WTC11 (cell line): ENCODE results near the gene HS3ST3A1. TPM values are rescaled to one million over a fixed set of nuclear protein-coding genes. Genes with fewer than 3 reads are reported as not detected.

Source experiments
- ATAC-seq: fragments of 200-7000 bp; cut with Tn5 transposase; 2 replicates; pipeline ENCODE4 v1.10.0; 2021; ENCODE audit warnings: mild to moderate bottlenecking, moderate library complexity
- CTCF ChIA-PET: fragments of 300-600 bp; sonication (Branson Sonifier 250); formaldehyde crosslinking; loops from one replicate; lab custom pipeline; 2021; ENCODE audit warnings: antibody characterized with exemption; lab: Charles Lee
- POLR2A ChIA-PET: fragments of 350-600 bp; sonication (Branson Sonifier 250); formaldehyde crosslinking; loops from one replicate; lab custom pipeline; 2021; ENCODE audit warnings: antibody characterized with exemption; lab: Charles Lee
- DNase-seq: peaks from one replicate; pipeline ENCODE4 v3.0.0; 2021; ENCODE audit warnings: low spot score
- H3K27ac Mint-ChIP-seq: 2 replicates; pipeline ENCODE4 v1.8.0; 2021; ENCODE audit warnings: mixed read lengths
- H3K27me3 Mint-ChIP-seq: 2 replicates; pipeline ENCODE4 v1.8.0; 2021; ENCODE audit warnings: low read depth, mild to moderate bottlenecking, moderate library complexity, mixed read lengths
- H3K36me3 Mint-ChIP-seq: 2 replicates; pipeline ENCODE4 v1.8.0; 2021; ENCODE audit warnings: mixed read lengths
- H3K4me1 Mint-ChIP-seq: 2 replicates; pipeline ENCODE4 v1.8.0; 2022; ENCODE audit warnings: mixed read lengths
- H3K4me3 Mint-ChIP-seq: 2 replicates; pipeline ENCODE4 v1.8.0; 2021; ENCODE audit warnings: mild to moderate bottlenecking, moderate library complexity, mixed read lengths
- H3K9me3 Mint-ChIP-seq: 2 replicates; pipeline ENCODE4 v1.8.0; 2021; ENCODE audit warnings: mixed read lengths
- ATF1 ChIP-seq: sonication (generic); formaldehyde crosslinking; IDR thresholded peaks from 2 replicates; pipeline ENCODE4 v1.8.1; 2023; ENCODE audit warnings: mild to moderate bottlenecking, moderate library complexity, missing genetic modification reagents
- CREB1 ChIP-seq: sonication (generic); formaldehyde crosslinking; IDR thresholded peaks from 2 replicates; pipeline ENCODE4 v1.8.0; 2023; ENCODE audit warnings: mild to moderate bottlenecking, missing genetic modification reagents
- CREM ChIP-seq: sonication (generic); formaldehyde crosslinking; IDR thresholded peaks from 2 replicates; pipeline ENCODE4 v1.8.1; 2022; ENCODE audit warnings: mild to moderate bottlenecking, missing genetic modification reagents, moderate library complexity
- ETV6 ChIP-seq: sonication (generic); formaldehyde crosslinking; IDR thresholded peaks from 2 replicates; pipeline ENCODE4 v1.8.1; 2022; ENCODE audit warnings: mild to moderate bottlenecking, missing genetic modification reagents
- KAT7 ChIP-seq: sonication (generic); formaldehyde crosslinking; IDR thresholded peaks from 2 replicates; pipeline ENCODE4 v1.8.1; 2023; ENCODE audit warnings: missing genetic modification reagents, mild to moderate bottlenecking, borderline replicate concordance
- MYBL2 ChIP-seq: sonication (generic); formaldehyde crosslinking; IDR thresholded peaks from 2 replicates; pipeline ENCODE4 v1.8.1; 2023; ENCODE audit warnings: mild to moderate bottlenecking, moderate library complexity, missing genetic modification reagents
- NR1H2 ChIP-seq: sonication (generic); formaldehyde crosslinking; IDR thresholded peaks from 2 replicates; pipeline ENCODE4 v1.9.0; 2021; ENCODE audit warnings: mild to moderate bottlenecking, moderate library complexity, missing genetic modification reagents
- TEAD4 ChIP-seq: sonication (generic); formaldehyde crosslinking; IDR thresholded peaks from 2 replicates; pipeline ENCODE4 v1.8.0; 2022; ENCODE audit warnings: mild to moderate bottlenecking, missing genetic modification reagents
- ZNF219 ChIP-seq: sonication (generic); formaldehyde crosslinking; IDR thresholded peaks from 2 replicates; pipeline ENCODE4 v1.8.0; 2023; ENCODE audit warnings: missing genetic modification reagents, mild to moderate bottlenecking, borderline replicate concordance
- ZNF263 ChIP-seq: sonication (generic); formaldehyde crosslinking; IDR thresholded peaks from 2 replicates; pipeline ENCODE4 v1.8.1; 2022; ENCODE audit warnings: low read depth, mild to moderate bottlenecking, moderate library complexity, missing genetic modification reagents
- ZNF396 ChIP-seq: fragments of 250-450 bp; sonication (Bioruptor Pico); IDR thresholded peaks from 2 replicates; pipeline ENCODE4 v1.8.0; 2021; ENCODE audit warnings: mild to moderate bottlenecking, moderate library complexity, borderline replicate concordance
- total RNA-seq: library from RNA; stranded (reverse); gene quantifications from 3 replicates; pipeline ENCODE4 v1.2.3, GENCODE V29; 2021
- TF ChIP-seq, protein P1 (sequence below): sonication (generic); formaldehyde crosslinking; IDR thresholded peaks from 2 replicates; pipeline ENCODE4 v1.8.1; 2023; ENCODE audit warnings: mild to moderate bottlenecking, missing genetic modification reagents
- TF ChIP-seq, protein P2 (sequence below): fragments of 250-450 bp; sonication (Bioruptor Pico); IDR thresholded peaks from 2 replicates; pipeline ENCODE4 v2.1.2; 2022; ENCODE audit warnings: mild to moderate bottlenecking, moderate library complexity
- TF ChIP-seq, protein P3 (sequence below): sonication (generic); formaldehyde crosslinking; IDR thresholded peaks from 2 replicates; pipeline ENCODE4 v1.8.1; 2023; ENCODE audit warnings: mild to moderate bottlenecking, missing genetic modification reagents, borderline replicate concordance
- TF ChIP-seq, protein P4 (sequence below): fragments of 200-600 bp; IDR thresholded peaks from 2 replicates; pipeline ENCODE4 v1.8.0; 2022; ENCODE audit warnings: antibody characterized with exemption
- TF ChIP-seq, protein P5 (sequence below): fragments of 250-450 bp; sonication (Bioruptor Pico); IDR thresholded peaks from 2 replicates; pipeline ENCODE4 v1.8.0; 2021; ENCODE audit warnings: mild to moderate bottlenecking
- TF ChIP-seq, protein P6 (sequence below): sonication (generic); formaldehyde crosslinking; IDR thresholded peaks from 2 replicates; pipeline ENCODE4 v1.8.1; 2022; ENCODE audit warnings: missing genetic modification reagents, borderline replicate concordance
- TF ChIP-seq, protein P7 (sequence below): sonication (generic); formaldehyde crosslinking; IDR thresholded peaks from 2 replicates; pipeline ENCODE4 v1.8.1; 2023; ENCODE audit warnings: mild to moderate bottlenecking, missing genetic modification reagents, moderate library complexity
- TF ChIP-seq, protein P8 (sequence below): sonication (generic); formaldehyde crosslinking; IDR thresholded peaks from 2 replicates; pipeline ENCODE4 v1.8.0; 2023; ENCODE audit warnings: missing genetic modification reagents, mild to moderate bottlenecking, borderline replicate concordance

The HS3ST3A1 gene
- total RNA-seq, 1 experiment from 2014 or later: 9.7 TPM

DNA sequence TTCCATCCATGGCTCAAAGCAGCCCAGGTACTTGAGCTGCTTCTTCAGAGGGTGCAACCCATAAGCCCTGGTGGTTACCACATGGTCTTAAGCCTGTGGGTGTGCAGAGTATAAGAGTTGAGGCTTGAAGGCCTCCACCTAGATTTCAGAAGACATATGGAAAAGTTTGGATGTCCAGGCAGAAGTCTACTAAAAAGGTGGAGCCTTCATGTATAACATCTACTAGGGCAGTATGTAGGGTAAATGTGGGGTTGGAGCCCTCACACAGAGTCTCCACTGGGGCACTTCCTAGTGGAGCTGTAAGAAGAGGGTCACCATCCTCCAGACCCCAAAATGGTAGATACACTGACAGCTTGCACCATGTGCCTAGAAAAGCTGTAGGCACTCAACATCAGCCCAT, 120.9 kb downstream of the HS3ST3A1 start (continued):
- TF ChIP-seq, protein P1, sequence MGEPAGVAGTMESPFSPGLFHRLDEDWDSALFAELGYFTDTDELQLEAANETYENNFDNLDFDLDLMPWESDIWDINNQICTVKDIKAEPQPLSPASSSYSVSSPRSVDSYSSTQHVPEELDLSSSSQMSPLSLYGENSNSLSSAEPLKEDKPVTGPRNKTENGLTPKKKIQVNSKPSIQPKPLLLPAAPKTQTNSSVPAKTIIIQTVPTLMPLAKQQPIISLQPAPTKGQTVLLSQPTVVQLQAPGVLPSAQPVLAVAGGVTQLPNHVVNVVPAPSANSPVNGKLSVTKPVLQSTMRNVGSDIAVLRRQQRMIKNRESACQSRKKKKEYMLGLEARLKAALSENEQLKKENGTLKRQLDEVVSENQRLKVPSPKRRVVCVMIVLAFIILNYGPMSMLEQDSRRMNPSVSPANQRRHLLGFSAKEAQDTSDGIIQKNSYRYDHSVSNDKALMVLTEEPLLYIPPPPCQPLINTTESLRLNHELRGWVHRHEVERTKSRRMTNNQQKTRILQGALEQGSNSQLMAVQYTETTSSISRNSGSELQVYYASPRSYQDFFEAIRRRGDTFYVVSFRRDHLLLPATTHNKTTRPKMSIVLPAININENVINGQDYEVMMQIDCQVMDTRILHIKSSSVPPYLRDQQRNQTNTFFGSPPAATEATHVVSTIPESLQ (CRISPR knock-in tag): no peak
- TF ChIP-seq KAT7: no peak
- TF ChIP-seq, protein P2, sequence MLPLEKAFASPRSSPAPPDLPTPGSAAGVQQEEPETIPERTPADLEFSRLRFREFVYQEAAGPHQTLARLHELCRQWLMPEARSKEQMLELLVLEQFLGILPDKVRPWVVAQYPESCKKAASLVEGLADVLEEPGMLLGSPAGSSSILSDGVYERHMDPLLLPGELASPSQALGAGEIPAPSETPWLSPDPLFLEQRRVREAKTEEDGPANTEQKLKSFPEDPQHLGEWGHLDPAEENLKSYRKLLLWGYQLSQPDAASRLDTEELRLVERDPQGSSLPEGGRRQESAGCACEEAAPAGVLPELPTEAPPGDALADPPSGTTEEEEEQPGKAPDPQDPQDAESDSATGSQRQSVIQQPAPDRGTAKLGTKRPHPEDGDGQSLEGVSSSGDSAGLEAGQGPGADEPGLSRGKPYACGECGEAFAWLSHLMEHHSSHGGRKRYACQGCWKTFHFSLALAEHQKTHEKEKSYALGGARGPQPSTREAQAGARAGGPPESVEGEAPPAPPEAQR (CRISPR knock-in tag): no peak
- no peak for TF ChIP-seq ETV6 (CRISPR knock-in tag)
- no peak for TF ChIP-seq TEAD4
- no peak for TF ChIP-seq NR1H2 (CRISPR knock-in tag)
- TF ChIP-seq MYBL2 (CRISPR knock-in tag): no peak

DNA sequence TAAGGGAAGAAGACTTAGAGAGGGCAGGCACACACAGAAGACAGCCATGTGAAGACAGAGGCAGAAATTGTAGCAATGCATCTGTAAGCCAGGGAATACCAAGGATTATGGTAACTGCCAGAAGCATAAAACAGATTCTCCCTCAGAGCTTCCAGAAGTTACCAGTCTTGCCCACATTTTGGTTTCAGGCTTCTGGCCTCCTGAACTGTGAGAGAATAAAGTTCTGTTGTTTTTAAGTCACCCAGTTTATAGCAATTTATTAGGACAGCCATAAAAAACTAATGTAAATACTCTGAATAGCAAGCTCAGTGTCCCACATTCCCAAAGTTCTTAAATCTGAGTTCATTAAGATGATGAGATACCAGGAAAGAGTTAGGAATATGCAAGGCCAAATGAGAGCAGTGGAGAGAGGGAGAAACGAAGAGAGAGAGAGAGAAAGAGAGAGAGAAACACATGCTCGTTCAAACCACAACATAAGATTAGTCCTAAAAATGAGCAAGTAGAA, 123.4 kb downstream of the HS3ST3A1 start:
- Mint-ChIP-seq H3K9me3 (peaks cover 41% of the 10 kb centered on the region), H3K27me3 (0 out of 2 replicates have a peak, but pooled peaks cover 4% of the 10 kb centered on the region), H3K4me1 (no peaks in the 10 kb centered on the region), H3K27ac (no peak overlapping the region), H3K4me3 (no peak overlapping the region), H3K36me3 (peaks cover 31% of the 10 kb centered on the region)
- ATAC-seq: no peak
- ChIA-PET CTCF (no interaction called here), POLR2A (no interaction called here)
- DNase-seq: no peak
- TF ChIP-seq, protein P3, sequence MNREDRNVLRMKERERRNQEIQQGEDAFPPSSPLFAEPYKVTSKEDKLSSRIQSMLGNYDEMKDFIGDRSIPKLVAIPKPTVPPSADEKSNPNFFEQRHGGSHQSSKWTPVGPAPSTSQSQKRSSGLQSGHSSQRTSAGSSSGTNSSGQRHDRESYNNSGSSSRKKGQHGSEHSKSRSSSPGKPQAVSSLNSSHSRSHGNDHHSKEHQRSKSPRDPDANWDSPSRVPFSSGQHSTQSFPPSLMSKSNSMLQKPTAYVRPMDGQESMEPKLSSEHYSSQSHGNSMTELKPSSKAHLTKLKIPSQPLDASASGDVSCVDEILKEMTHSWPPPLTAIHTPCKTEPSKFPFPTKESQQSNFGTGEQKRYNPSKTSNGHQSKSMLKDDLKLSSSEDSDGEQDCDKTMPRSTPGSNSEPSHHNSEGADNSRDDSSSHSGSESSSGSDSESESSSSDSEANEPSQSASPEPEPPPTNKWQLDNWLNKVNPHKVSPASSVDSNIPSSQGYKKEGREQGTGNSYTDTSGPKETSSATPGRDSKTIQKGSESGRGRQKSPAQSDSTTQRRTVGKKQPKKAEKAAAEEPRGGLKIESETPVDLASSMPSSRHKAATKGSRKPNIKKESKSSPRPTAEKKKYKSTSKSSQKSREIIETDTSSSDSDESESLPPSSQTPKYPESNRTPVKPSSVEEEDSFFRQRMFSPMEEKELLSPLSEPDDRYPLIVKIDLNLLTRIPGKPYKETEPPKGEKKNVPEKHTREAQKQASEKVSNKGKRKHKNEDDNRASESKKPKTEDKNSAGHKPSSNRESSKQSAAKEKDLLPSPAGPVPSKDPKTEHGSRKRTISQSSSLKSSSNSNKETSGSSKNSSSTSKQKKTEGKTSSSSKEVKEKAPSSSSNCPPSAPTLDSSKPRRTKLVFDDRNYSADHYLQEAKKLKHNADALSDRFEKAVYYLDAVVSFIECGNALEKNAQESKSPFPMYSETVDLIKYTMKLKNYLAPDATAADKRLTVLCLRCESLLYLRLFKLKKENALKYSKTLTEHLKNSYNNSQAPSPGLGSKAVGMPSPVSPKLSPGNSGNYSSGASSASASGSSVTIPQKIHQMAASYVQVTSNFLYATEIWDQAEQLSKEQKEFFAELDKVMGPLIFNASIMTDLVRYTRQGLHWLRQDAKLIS: no peak
- TF ChIP-seq, protein P4, sequence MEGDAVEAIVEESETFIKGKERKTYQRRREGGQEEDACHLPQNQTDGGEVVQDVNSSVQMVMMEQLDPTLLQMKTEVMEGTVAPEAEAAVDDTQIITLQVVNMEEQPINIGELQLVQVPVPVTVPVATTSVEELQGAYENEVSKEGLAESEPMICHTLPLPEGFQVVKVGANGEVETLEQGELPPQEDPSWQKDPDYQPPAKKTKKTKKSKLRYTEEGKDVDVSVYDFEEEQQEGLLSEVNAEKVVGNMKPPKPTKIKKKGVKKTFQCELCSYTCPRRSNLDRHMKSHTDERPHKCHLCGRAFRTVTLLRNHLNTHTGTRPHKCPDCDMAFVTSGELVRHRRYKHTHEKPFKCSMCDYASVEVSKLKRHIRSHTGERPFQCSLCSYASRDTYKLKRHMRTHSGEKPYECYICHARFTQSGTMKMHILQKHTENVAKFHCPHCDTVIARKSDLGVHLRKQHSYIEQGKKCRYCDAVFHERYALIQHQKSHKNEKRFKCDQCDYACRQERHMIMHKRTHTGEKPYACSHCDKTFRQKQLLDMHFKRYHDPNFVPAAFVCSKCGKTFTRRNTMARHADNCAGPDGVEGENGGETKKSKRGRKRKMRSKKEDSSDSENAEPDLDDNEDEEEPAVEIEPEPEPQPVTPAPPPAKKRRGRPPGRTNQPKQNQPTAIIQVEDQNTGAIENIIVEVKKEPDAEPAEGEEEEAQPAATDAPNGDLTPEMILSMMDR: no peak
- TF ChIP-seq, protein P5, sequence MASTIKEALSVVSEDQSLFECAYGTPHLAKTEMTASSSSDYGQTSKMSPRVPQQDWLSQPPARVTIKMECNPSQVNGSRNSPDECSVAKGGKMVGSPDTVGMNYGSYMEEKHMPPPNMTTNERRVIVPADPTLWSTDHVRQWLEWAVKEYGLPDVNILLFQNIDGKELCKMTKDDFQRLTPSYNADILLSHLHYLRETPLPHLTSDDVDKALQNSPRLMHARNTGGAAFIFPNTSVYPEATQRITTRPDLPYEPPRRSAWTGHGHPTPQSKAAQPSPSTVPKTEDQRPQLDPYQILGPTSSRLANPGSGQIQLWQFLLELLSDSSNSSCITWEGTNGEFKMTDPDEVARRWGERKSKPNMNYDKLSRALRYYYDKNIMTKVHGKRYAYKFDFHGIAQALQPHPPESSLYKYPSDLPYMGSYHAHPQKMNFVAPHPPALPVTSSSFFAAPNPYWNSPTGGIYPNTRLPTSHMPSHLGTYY (CRISPR knock-in tag): no peak
- TF ChIP-seq ZNF219 (CRISPR knock-in tag) (no peak), ZNF396 (no peak), ZNF263 (no peak), CREM (CRISPR knock-in tag) (no peak), ATF1 (no peak), CREB1 (no peak)
- TF ChIP-seq, protein P6, sequence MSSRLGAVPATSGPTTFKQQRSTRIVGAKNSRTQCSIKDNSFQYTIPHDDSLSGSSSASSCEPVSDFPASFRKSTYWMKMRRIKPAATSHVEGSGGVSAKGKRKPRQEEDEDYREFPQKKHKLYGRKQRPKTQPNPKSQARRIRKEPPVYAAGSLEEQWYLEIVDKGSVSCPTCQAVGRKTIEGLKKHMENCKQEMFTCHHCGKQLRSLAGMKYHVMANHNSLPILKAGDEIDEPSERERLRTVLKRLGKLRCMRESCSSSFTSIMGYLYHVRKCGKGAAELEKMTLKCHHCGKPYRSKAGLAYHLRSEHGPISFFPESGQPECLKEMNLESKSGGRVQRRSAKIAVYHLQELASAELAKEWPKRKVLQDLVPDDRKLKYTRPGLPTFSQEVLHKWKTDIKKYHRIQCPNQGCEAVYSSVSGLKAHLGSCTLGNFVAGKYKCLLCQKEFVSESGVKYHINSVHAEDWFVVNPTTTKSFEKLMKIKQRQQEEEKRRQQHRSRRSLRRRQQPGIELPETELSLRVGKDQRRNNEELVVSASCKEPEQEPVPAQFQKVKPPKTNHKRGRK: no peak
- TF ChIP-seq, protein P7, sequence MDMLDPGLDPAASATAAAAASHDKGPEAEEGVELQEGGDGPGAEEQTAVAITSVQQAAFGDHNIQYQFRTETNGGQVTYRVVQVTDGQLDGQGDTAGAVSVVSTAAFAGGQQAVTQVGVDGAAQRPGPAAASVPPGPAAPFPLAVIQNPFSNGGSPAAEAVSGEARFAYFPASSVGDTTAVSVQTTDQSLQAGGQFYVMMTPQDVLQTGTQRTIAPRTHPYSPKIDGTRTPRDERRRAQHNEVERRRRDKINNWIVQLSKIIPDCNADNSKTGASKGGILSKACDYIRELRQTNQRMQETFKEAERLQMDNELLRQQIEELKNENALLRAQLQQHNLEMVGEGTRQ (CRISPR knock-in tag): no peak
- TF ChIP-seq, protein P8, sequence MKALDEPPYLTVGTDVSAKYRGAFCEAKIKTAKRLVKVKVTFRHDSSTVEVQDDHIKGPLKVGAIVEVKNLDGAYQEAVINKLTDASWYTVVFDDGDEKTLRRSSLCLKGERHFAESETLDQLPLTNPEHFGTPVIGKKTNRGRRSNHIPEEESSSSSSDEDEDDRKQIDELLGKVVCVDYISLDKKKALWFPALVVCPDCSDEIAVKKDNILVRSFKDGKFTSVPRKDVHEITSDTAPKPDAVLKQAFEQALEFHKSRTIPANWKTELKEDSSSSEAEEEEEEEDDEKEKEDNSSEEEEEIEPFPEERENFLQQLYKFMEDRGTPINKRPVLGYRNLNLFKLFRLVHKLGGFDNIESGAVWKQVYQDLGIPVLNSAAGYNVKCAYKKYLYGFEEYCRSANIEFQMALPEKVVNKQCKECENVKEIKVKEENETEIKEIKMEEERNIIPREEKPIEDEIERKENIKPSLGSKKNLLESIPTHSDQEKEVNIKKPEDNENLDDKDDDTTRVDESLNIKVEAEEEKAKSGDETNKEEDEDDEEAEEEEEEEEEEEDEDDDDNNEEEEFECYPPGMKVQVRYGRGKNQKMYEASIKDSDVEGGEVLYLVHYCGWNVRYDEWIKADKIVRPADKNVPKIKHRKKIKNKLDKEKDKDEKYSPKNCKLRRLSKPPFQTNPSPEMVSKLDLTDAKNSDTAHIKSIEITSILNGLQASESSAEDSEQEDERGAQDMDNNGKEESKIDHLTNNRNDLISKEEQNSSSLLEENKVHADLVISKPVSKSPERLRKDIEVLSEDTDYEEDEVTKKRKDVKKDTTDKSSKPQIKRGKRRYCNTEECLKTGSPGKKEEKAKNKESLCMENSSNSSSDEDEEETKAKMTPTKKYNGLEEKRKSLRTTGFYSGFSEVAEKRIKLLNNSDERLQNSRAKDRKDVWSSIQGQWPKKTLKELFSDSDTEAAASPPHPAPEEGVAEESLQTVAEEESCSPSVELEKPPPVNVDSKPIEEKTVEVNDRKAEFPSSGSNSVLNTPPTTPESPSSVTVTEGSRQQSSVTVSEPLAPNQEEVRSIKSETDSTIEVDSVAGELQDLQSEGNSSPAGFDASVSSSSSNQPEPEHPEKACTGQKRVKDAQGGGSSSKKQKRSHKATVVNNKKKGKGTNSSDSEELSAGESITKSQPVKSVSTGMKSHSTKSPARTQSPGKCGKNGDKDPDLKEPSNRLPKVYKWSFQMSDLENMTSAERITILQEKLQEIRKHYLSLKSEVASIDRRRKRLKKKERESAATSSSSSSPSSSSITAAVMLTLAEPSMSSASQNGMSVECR (CRISPR knock-in tag): no peak
